Measurements from ENCODE around the gene ZNF599. TPM values are rescaled to one million over a fixed set of nuclear protein-coding genes. Genes with fewer than 3 reads are reported as not detected.

The ZNF599 gene
- total and polyA plus RNA-seq, 2 of the 13 experiments (the other 11 are each of a cell fraction or from before 2014, with no cell fraction given): 5.8 to 7.3 TPM

DNA sequence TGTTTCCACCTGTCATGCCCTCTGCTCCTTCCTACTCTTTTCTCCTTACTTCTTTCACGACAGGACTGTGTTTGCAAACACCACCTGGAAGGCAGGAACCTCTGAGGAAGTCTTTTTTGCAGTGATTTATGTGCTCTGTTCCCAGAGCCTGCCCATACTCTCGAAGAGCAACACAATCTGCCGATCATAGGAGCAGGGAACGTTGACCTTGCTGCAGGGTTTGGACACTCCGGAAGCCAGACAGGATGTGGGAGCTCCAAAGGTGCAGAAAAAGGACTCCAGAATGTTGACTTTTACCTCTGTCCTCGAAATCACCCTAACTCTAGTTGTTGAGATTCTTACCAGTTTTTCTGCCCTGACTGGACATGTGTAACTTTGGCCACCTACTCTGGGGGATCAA, 47.6 kb downstream of the ZNF599 start (continued):
- TF ChIP-seq, protein P1, sequence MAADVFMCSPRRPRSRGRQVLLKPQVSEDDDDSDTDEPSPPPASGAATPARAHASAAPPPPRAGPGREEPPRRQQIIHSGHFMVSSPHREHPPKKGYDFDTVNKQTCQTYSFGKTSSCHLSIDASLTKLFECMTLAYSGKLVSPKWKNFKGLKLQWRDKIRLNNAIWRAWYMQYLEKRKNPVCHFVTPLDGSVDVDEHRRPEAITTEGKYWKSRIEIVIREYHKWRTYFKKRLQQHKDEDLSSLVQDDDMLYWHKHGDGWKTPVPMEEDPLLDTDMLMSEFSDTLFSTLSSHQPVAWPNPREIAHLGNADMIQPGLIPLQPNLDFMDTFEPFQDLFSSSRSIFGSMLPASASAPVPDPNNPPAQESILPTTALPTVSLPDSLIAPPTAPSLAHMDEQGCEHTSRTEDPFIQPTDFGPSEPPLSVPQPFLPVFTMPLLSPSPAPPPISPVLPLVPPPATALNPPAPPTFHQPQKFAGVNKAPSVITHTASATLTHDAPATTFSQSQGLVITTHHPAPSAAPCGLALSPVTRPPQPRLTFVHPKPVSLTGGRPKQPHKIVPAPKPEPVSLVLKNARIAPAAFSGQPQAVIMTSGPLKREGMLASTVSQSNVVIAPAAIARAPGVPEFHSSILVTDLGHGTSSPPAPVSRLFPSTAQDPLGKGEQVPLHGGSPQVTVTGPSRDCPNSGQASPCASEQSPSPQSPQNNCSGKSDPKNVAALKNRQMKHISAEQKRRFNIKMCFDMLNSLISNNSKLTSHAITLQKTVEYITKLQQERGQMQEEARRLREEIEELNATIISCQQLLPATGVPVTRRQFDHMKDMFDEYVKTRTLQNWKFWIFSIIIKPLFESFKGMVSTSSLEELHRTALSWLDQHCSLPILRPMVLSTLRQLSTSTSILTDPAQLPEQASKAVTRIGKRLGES (CRISPR knock-in tag; IDR thresholded peaks at IDR 0.05; ENCODE audit: borderline replicate concordance): no peak
- TF ChIP-seq, protein P2, sequence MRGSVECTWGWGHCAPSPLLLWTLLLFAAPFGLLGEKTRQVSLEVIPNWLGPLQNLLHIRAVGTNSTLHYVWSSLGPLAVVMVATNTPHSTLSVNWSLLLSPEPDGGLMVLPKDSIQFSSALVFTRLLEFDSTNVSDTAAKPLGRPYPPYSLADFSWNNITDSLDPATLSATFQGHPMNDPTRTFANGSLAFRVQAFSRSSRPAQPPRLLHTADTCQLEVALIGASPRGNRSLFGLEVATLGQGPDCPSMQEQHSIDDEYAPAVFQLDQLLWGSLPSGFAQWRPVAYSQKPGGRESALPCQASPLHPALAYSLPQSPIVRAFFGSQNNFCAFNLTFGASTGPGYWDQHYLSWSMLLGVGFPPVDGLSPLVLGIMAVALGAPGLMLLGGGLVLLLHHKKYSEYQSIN (CRISPR knock-in tag; IDR thresholded peaks at IDR 0.05; ENCODE audit: borderline replicate concordance): no peak
- TF ChIP-seq ZIK1 (CRISPR knock-in tag; IDR thresholded peaks at IDR 0.05; ENCODE audit: borderline replicate concordance, low read depth) (no peak), ZNF589 (CRISPR knock-in tag; conservative IDR thresholded peaks at IDR 0.05) (no peak), SRY (CRISPR knock-in tag; IDR thresholded peaks at IDR 0.05) (no peak), GABPA (IDR thresholded peaks at IDR 0.05; ENCODE audit: low read depth, low read length) (no peak), GABPA (CRISPR knock-in tag; IDR thresholded peaks at IDR 0.05; ENCODE audit: low read depth) (peak; percentile 68), RARA (CRISPR knock-in tag; IDR thresholded peaks at IDR 0.05) (peak; percentile 92), ZNF615 (CRISPR knock-in tag; IDR thresholded peaks at IDR 0.05; ENCODE audit: borderline replicate concordance) (no peak), GTF3A (CRISPR knock-in tag; conservative IDR thresholded peaks at IDR 0.05) (no peak), U2AF2 (IDR thresholded peaks at IDR 0.05; ENCODE audit: low read depth, low read length) (no peak), SAP130 (CRISPR knock-in tag; IDR thresholded peaks at IDR 0.05; ENCODE audit: low read depth) (peak; percentile 47; the same call in 1 of the 2 replicates), ISL2 (CRISPR knock-in tag; IDR thresholded peaks at IDR 0.05) (no peak), BCL6 (CRISPR knock-in tag; IDR thresholded peaks at IDR 0.05) (peak; percentile 84), ZNF891 (CRISPR knock-in tag; IDR thresholded peaks at IDR 0.05) (no peak), ERF (CRISPR knock-in tag; IDR thresholded peaks at IDR 0.05) (0 out of 2 replicates have a peak, but pooled peaks have one; percentile 21)
- TF ChIP-seq, protein P3, sequence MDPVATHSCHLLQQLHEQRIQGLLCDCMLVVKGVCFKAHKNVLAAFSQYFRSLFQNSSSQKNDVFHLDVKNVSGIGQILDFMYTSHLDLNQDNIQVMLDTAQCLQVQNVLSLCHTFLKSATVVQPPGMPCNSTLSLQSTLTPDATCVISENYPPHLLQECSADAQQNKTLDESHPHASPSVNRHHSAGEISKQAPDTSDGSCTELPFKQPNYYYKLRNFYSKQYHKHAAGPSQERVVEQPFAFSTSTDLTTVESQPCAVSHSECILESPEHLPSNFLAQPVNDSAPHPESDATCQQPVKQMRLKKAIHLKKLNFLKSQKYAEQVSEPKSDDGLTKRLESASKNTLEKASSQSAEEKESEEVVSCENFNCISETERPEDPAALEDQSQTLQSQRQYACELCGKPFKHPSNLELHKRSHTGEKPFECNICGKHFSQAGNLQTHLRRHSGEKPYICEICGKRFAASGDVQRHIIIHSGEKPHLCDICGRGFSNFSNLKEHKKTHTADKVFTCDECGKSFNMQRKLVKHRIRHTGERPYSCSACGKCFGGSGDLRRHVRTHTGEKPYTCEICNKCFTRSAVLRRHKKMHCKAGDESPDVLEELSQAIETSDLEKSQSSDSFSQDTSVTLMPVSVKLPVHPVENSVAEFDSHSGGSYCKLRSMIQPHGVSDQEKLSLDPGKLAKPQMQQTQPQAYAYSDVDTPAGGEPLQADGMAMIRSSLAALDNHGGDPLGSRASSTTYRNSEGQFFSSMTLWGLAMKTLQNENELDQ (CRISPR knock-in tag; IDR thresholded peaks at IDR 0.05; ENCODE audit: borderline replicate concordance): no peak
- TF ChIP-seq, protein P4, sequence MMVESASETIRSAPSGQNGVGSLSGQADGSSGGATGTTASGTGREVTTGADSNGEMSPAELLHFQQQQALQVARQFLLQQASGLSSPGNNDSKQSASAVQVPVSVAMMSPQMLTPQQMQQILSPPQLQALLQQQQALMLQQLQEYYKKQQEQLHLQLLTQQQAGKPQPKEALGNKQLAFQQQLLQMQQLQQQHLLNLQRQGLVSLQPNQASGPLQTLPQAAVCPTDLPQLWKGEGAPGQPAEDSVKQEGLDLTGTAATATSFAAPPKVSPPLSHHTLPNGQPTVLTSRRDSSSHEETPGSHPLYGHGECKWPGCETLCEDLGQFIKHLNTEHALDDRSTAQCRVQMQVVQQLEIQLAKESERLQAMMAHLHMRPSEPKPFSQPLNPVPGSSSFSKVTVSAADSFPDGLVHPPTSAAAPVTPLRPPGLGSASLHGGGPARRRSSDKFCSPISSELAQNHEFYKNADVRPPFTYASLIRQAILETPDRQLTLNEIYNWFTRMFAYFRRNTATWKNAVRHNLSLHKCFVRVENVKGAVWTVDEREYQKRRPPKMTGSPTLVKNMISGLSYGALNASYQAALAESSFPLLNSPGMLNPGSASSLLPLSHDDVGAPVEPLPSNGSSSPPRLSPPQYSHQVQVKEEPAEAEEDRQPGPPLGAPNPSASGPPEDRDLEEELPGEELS (CRISPR knock-in tag; IDR thresholded peaks at IDR 0.05): peak; percentile 22; the same call in 1 of the 2 replicates
- TF ChIP-seq, protein P5, sequence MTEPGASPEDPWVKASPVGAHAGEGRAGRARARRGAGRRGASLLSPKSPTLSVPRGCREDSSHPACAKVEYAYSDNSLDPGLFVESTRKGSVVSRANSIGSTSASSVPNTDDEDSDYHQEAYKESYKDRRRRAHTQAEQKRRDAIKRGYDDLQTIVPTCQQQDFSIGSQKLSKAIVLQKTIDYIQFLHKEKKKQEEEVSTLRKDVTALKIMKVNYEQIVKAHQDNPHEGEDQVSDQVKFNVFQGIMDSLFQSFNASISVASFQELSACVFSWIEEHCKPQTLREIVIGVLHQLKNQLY (CRISPR knock-in tag; IDR thresholded peaks at IDR 0.05): no peak

Measured in HepG2 (cell line).